ENCODE measurements around the gene ATL1.
"Not testable (repeated sequence)": the region's sequence is repeated elsewhere in the genome, so short reads cannot be mapped to it uniquely, and the experiment has no call there.

ATL1 gene

GRCh38 chr14:50600849-50601248 lies 40.9 kb downstream of the ATL1 start:
- DNase-seq (ENCODE audit: low spot score): no peak
- FAIRE-seq: no peak

DNA sequence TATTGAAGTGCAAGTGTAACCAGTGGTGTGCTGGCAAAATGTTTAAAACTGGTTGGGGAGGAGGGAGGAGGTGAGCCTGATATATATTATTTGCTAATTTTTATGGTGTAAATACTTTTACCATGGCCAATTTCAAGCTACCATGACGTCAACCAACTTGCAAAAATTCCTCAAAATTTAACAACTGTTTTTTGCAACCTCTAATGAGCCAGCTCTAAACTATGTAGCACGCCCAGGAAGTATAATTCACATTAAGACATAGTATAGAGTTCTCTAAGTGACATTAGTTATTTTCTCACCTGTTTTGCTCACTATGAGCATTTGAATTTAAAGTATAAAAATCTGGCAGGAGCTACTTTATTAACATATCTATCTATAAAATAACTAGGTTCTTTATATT lies 41.4 kb downstream of the ATL1 start:
- DNase-seq (ENCODE audit: low spot score) (no peak), FAIRE-seq (no peak)

DNA sequence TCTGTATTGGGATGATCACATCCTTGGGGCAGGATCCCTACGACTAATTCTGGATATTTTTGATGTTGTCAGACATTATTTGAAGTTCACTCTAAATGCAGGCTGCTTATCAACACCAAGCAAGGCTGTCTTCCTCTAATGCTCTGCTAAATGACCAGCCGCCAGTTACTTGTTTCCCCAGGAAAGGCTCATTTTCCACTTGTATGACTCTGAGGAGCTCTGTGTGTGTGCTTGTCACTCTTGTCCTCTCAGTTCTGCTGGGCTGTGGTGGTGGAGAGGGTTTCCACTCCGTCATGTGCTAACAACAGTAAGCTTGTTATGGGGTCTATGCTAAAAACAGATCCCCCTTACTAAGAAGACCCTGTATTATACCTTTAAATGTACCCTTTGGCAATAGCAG lies 42.1 kb downstream of the ATL1 start:
- FAIRE-seq (no peak), DNase-seq (ENCODE audit: low spot score) (no peak)

DNA sequence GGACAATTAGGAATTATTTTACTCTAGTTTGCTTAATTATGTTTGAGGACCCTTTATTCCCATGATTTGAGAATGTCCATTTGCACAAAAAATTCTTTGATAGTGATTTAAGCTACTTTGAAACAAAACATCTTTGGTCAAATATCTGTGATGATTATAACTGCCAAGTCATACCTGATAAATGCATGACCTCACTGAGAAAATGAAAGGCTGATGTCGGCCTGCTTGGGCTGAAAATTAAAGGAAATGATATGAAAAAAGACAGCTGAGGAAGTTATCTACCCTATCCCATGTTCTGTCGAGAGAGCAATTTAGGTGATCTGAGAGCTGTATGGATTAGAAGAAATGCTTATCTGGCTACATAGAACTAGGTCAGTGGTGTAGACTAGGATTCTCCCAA lies 43.6 kb downstream of the ATL1 start:
- FAIRE-seq (no peak), DNase-seq (ENCODE audit: low spot score) (no peak)

- no peak for FAIRE-seq
- DNase-seq (ENCODE audit: low spot score): no peak
These were observed 45.8 kb downstream of the ATL1 start for GRCh38 chr14:50605766-50606165.

- no peak for DNase-seq (ENCODE audit: low spot score)
- FAIRE-seq: no peak
These were observed 46.5 kb downstream of the ATL1 start for GRCh38 chr14:50606468-50606867.

GRCh38 chr14:50607181-50607580 lies 47.2 kb downstream of the ATL1 start:
- FAIRE-seq (no peak), DNase-seq (ENCODE audit: low spot score) (no peak)

DNA sequence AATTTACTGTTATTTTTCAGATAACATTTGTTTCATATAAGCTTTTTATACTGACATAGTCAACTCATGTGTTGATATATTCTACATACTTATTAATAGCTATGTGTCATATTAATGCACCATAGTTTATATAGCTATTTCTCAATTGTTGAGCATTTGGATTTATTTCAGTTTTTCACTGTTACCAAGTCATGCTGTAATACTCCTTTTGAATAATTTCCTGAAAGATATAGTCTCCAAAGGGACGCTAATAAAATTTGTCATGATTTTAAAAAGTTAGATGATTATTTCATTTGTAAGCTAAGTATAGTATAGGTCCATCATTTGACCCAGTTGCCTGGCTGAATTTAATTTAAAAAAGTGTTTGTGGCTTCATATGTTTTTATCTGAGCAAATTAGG lies 47.8 kb downstream of the ATL1 start:
- FAIRE-seq: no peak

GRCh38 chr14:50608302-50608851 lies 48.4 kb downstream of the ATL1 start:
- no peak for DNase-seq (ENCODE audit: low spot score)
- no peak for FAIRE-seq

More for the DNA sequence above, 47.8 kb downstream of the ATL1 start:
- DNase-seq (ENCODE audit: low spot score): no peak

GRCh38 chr14:50610465-50610864 lies 50.5 kb downstream of the ATL1 start:
- FAIRE-seq (no peak), DNase-seq (ENCODE audit: low spot score) (no peak)

DNA sequence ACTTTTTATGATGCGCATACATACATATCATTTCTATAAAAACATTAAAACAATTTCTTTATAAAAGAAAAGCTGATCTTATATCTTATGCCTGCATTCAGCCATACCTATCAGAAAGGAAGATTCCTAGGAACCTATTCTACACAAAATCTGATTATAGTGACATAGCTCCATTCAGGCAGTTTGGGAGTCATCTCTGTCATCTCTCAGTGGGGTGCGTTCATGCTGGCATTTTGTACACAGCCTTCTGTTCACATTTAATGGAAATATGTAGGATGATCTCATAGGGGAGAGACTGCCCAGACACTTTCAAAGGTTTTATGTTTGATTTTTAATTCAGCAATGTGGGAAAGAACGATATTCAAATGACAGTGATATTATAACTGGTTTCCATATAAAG lies 52.9 kb downstream of the ATL1 start:
- no peak for FAIRE-seq
- DNase-seq (ENCODE audit: low spot score): no peak

- no peak for DNase-seq (ENCODE audit: low spot score)
- FAIRE-seq: no peak
These were observed 55.1 kb downstream of the ATL1 start for GRCh38 chr14:50615056-50615455.

DNA sequence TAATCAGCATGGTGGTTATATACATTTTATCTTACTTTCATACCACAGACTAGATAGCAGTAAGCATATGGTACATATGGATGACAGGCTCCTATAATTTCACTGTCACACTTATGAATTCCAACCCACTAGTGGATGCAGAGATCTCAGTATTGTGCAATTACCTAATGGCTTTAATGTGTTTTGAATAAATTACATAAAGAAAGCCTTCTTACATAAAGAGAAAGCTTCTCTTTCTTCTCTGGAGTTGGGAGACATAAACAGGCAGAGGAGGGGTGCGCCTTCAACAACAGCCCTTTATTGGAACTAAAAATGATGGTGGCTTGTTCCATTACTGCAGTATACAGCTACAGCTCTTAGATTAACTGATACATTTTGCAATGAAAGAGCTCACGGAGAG lies 55.6 kb downstream of the ATL1 start:
- no peak for DNase-seq (ENCODE audit: low spot score)

DNA sequence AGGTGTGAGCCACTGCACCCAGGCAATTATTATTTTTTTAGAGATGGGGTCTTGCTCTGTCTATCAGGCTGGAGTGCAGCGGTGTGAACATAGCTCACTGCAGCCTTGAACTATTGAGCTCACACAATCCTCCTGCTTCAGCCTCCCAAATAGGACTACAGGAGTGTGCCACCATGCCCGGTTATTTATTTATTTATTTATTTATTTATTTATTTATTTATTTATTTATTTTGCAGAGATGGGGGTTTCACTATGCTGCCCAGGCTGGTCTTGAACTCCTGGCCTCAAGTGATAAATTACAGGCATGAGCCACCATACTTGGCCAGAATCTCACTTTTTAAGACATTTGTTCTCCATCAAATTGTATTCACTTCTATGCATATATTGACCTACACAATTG lies 56.3 kb downstream of the ATL1 start:
- FAIRE-seq: no peak
- no peak for DNase-seq (ENCODE audit: low spot score)

More for the DNA sequence above, 55.6 kb downstream of the ATL1 start:
- FAIRE-seq: no peak

DNA sequence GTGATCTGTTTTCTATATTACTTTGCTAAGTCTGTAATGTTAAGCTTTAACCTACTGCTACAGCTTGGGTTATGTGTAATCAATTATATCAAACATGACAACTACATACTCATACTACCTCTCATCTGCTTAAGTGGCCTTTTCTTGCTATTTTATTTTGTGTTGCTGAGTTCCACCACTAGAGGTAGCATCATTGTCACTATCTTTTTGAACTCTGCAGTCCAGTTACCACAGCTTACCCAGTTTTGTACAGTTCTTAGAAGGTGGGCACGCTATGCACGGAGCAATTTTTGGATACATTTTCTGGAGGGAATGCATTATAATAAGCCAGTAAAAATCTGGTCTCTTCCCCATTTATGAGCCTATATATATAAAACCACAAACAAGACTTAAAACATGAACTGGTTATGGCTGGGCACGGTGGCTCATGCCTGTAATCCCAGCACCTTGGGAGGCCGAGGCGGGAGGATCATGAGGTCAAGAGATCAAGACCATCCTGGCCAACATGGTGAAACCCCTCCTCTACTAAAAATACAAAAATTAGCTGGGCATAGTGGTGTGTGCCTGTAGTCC lies 59.7 kb downstream of the ATL1 start:
- DNase-seq (ENCODE audit: low spot score) (no peak), FAIRE-seq (no peak)

DNA sequence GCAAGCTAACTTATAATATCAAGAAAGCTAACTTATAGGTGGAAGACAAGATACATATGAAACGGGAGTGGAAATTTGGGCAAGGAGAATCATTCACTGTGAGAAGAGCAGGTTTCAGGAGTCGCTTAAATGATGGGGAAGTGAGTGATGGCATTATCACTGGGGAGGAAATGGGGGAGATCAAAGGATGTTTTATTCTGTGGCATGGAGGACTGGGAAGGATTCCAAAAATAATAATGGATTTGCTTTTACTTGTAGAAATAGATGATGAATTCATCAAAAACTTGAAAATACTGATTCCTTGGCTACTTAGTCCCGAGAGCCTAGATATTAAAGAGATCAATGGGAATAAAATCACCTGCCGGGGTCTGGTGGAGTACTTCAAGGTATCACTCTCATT lies 60.4 kb downstream of the ATL1 start:
- no peak for DNase-seq (ENCODE audit: low spot score)
- FAIRE-seq: no peak

- DNase-seq (ENCODE audit: low spot score): no peak
- no peak for FAIRE-seq
These were observed 63.0 kb downstream of the ATL1 start for GRCh38 chr14:50622978-50623377.

DNA sequence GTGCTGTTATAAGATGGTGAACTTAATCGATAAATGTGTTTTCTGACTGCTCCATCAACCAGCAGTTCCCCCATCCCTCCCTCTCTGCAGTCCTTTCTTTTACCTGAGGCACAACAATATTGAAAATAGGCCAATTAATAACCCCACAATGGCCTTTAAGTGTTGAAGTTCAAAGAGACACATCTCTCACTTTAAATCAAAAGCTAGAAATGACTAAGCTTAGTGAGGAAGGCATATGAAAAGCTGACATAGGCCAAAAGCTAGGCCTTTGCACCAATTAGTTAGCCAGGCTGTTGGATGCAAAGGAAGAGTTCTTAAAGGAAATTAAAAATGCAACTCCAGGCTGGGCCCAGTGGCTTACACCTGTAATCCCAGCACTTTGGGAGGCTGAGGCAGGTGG lies 64.5 kb downstream of the ATL1 start:
- DNase-seq (ENCODE audit: low spot score): no peak
- no peak for FAIRE-seq

DNA sequence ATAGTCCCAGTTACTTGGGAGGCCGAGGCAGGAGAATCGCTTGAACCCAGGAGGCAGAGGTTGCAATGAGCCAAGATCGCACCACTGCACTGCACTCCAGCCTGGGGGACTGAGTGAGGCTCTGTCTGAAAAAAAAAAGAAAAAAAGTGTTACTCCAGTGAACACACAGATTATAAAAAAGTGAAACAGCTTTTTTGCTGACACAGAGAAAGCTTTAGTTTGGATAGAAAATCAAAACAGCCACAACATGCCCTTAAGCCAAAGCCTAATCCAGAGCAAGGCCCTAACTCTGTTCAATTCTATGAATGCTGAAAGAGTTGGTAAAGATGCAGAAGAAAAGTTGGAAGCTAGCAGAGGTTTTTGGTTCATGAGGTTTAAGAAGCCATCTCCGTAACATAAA lies 65.0 kb downstream of the ATL1 start:
- FAIRE-seq; DNase-seq (ENCODE audit: low spot score): not testable (repeated sequence)

DNA sequence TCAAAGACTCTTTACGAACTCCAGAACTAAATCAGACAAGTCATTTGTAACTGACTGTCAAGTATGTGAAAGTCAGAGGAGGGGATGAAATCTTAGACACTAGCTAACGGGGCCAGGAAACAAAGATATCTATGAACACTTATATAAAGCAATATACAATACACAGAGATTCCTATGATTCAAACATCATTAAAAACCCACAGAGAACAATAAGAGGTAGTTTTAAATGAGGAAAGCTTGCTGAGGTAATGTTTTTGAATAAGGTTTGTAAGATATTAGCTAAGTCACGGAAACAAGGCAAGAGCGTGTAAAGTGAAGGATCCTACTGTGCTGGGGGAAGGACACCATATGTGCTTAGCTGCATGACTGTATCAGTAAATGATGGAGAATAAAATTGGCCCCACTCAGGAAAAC lies 71.5 kb downstream of the ATL1 start:
- no peak for FAIRE-seq
- no peak for DNase-seq (ENCODE audit: low spot score)

DNA sequence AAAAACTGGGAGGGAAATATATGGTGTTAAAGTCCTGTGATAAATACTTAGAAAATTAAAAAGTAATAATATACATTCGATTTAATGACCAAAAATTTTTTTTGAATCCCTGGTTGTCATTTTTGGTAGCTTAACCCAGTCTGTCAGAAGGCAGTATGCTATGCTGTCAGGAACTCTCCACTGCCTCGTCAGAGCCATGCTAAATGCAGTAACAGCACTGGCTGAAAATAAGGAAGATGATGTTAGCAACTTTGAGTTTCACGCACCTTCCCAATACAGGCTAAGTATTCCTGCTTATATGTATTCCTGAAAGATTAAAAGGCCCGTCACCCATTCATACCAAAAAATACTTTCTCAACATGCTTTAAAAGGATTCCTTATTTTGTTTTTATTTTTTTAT lies 74.0 kb downstream of the ATL1 start:
- FAIRE-seq: no peak
- DNase-seq (ENCODE audit: low spot score): no peak

GRCh38 chr14:50635141-50635540 lies 75.2 kb downstream of the ATL1 start:
- DNase-seq (ENCODE audit: low spot score) (no peak), FAIRE-seq (no peak)

- FAIRE-seq (no peak), DNase-seq (ENCODE audit: low spot score) (no peak)
These were observed 87.3 kb downstream of the ATL1 start for GRCh38 chr14:50647282-50647681.

DNA sequence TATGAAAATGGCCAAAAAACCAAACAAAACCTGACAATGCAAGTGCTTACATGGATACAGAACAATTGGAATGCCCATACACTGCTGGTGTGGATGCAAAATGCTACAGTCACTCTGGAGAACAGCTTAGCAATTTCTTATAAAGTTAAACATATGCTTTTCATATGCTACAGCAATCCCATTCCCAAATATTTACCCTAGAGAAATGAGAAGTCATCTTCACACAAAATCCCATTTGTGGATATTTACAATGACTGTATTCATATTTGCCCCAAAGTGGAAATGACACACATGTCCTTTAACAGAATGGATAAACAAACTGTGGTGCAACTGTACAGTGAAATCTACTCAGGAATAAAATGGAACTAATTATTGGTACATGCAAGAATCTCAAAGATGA lies 87.8 kb downstream of the ATL1 start:
- FAIRE-seq (no peak), DNase-seq (ENCODE audit: low spot score) (no peak)

Measured in RCC 7860 (cell line).